Posterior vena cava (tissue), 2 donors: ENCODE measurements around the gene NUP93. TPM values are rescaled to one million over a fixed set of nuclear protein-coding genes. Genes with fewer than 3 reads are reported as not detected.

ENCODE experiments used
- DNase-seq: peaks from one replicate; pipeline ENCODE4 v3.0.0-alpha.2; 2020; ENCODE audit warnings: low spot score
- intact Hi-C, 2 donors: fragments of 100-400 bp; cut with DNase I; formaldehyde crosslinking; loops; one replicate each; pipeline versions ENCODE4 v1.14.1 to v1.14.2; 2022 to 2023
- long read RNA-seq, 2 donors: library from polyadenylated mRNA; unstranded; transcript quantifications; one replicate each; pipeline ENCODE4 v2.0.0, GENCODE V29; 2020 to 2021
- total RNA-seq, 2 donors: library from RNA; stranded (reverse); fragmentation: NEBNext Ultra II Directional; extraction: Animal tissue kit (Norgen Biotek cat#: 25700); gene quantifications; one replicate each; pipeline ENCODE4 v1.2.1, GENCODE V29; 2021
- donor health status: DM: yes; HTN: yes; CAD: no.
- donor health status: DM: yes; HTN: yes; CAD: no.

The NUP93 gene
- 10 to 100 TPM; 42.8 to 54.7 TPM for total RNA-seq
- long read RNA-seq, donor 1, transcript NUP93-201 (22 exons, 2,741 nt) = major isoform, 7 of 15 reads
- long read RNA-seq, donor 1, partial matches to known transcripts = 3 of 15 reads
- long read RNA-seq, donor 1, other reads (novel, unspliced or antisense) = 4 of 15 reads
- long read RNA-seq, donor 2, transcript NUP93-201 (22 exons, 2,741 nt) = major isoform, 57 of 69 reads
- long read RNA-seq, donor 2, partial matches to known transcripts = 5 of 69 reads
- long read RNA-seq, donor 2, other reads (novel, unspliced or antisense) = 7 of 69 reads

GRCh38 chr16:56729735-56730662 lies at the start of gene NUP93:
Gene NUP93 (plus strand): TSS chr16:56730129. CDS start chr16:56748248, 18,119 bp downstream.
- DNase-seq = peak; percentile 98
- intact Hi-C loops = loop anchor here (2.0 to 10.0 kb wide), 2 partner anchors 27 to 65 kb away; partner anchors contain the start of genes MT1G (in 1 of the 2) and MT1H (in 1 of the 2)

GRCh38 chr16:56681939-56682702 lies 47.8 kb upstream of the NUP93 start, which contains the start of gene MT1X:
Gene MT1X (plus strand): TSS chr16:56682470. CDS start chr16:56682541, 71 bp downstream.
- peak; percentile 98 for DNase-seq
- intact Hi-C loops = no loop called here

GRCh38 chr16:56682703-56683397 lies 47.1 kb upstream of the NUP93 start:
- intact Hi-C loops = no loop called here
- DNase-seq = peak; percentile 80

DNA sequence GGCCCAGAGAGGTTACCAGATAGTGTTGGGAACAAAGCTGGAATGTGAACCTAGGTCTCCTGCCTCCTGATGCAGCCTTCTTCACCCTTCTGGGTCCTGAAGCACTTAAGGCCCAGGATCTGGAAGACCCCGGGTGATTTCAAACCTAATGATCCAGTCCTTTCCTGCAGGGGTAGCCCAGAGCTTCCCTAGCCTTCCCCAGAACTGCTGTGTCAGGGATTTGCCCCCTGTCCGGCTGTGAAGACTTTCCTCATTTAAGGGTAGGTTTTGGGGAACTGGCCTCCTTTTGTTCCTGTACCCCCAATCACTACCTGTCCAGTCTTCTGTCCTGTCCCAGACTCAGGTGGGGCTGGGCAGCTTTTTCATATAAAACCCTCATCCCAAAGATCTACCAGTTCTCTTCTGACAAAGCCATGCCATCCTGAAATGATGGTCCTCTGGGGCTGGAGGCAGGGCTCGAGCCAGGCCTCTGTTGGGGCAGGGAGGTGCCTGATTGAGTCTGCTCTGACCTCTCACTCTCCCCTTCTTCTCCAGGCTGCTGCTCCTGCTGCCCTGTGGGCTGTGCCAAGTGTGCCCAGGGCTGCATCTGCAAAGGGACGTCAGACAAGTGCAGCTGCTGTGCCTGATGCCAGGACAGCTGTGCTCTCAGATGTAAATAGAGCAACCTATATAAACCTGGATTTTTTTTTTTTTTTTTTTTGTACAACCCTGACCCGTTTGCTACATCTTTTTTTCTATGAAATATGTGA lies 46.3 kb upstream of the NUP93 start:
- intact Hi-C loops = no loop called here
- DNase-seq = peak; percentile 70

- DNase-seq = peak; percentile 75
- intact Hi-C loops = no loop called here
Measured at GRCh38 chr16:56684256-56684925, 45.5 kb upstream of the NUP93 start.

GRCh38 chr16:56684926-56685590 lies 44.9 kb upstream of the NUP93 start:
- intact Hi-C loops = no loop called here
- peak; percentile 57 for DNase-seq

GRCh38 chr16:56686758-56687157 lies 43.2 kb upstream of the NUP93 start:
- DNase-seq = peak; percentile 5
- intact Hi-C loops = no loop called here

- intact Hi-C loops = no loop called here
- peak; percentile 20 for DNase-seq
Measured at GRCh38 chr16:56688762-56689161, 41.2 kb upstream of the NUP93 start.

DNA sequence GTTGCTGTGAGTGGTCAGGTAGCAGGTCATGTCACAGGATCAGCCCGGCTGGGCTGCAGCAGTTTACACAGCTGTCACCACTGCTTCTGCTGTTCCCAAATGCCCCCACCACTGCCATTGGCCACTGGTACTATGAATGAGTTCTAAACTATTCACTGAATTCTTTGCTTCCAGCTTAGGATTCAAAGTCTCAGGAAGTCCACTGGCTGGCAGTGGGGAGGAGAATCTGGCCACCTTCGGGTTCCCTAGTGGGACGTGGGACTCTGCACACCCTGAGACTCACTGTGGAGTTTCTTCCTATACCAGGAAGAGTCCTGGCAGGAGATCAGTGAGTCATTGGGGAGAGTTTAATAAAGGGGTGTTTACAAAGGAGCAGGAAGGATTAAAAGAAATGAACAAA lies 40.8 kb upstream of the NUP93 start:
- intact Hi-C loops = no loop called here
- DNase-seq = peak; percentile 50

GRCh38 chr16:56690420-56691122 lies 39.4 kb upstream of the NUP93 start:
- intact Hi-C loops = loop anchor here in 1 of 2 donors (10.0 kb wide), 1 partner anchor 106 kb away; the partner anchor contains the start of gene MT3
- peak; percentile 40 for DNase-seq

- intact Hi-C loops = loop anchor here in 1 of 2 donors (10.0 kb wide), 1 partner anchor 107 kb away; the partner anchor contains the start of gene MT3
- peak; percentile 48 for DNase-seq
Measured at GRCh38 chr16:56691885-56692284, 38.0 kb upstream of the NUP93 start.

GRCh38 chr16:56695246-56695645 lies 34.7 kb upstream of the NUP93 start:
- intact Hi-C loops = loop anchor here in 1 of 2 donors (10.0 kb wide), 1 partner anchor 110 kb away; the partner anchor contains the start of gene MT3
- no peak for DNase-seq

GRCh38 chr16:56697456-56698155 lies 32.3 kb upstream of the NUP93 start:
- DNase-seq = peak; percentile 62
- intact Hi-C loops = loop anchor here in 1 of 2 donors (10.0 kb wide), 1 partner anchor 113 kb away; the partner anchor contains the start of gene MT3

- intact Hi-C loops = loop anchor here in 1 of 2 donors (5.0 kb wide), 1 partner anchor 178 kb away; the partner anchor contains the start of gene BBS2
- no peak for DNase-seq
Measured at GRCh38 chr16:56700195-56700594, 29.7 kb upstream of the NUP93 start.

- intact Hi-C loops = loop anchor here in 1 of 2 donors (5.0 kb wide), 1 partner anchor 178 kb away; the partner anchor contains the start of gene BBS2
- no peak for DNase-seq
Measured at GRCh38 chr16:56700631-56701030, 29.3 kb upstream of the NUP93 start.
